Fibroblast of skin of right quadriceps (primary cell): ENCODE measurements around the gene CPEB4.

Source experiments
- DNase-seq: peaks from one replicate; pipeline ENCODE4 v3.0.0-alpha.2; 2013

Gene CPEB4

DNA sequence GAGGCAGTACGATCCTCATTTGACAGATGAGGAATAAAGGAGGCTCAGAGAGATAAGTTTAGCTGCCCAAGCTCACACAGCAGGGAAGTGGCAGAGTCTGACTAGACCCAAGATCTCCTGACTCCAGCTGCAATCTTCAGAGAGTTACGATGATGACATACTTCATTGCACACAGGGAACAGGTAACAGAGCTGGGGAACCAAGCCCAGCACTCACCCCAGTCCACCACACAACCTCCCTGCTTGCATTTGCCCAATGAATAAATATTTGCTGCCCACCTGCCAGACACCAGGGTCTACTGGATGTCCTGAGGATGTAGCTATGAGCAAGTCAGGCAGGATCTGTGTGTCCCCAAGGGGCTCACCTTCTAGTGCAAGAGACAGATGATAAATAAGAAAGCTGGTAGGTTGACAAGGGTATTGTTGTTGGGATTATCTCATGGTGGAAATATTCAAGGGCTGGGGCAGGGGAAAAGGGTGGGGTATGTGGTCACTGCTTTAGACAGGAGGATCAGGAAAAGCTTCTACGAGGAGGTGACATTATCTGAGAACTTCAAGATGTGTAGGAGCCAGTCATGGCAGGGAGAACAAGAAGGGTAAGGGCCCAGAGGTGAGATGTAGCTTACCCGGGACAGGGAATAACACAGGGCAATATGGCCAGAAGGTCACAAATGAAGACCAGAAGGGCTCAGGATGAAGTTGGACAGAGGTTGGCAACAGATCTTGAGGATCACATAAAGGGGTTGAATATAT, 28.6 kb upstream of the CPEB4 start:
- DNase-seq = no peak

DNA sequence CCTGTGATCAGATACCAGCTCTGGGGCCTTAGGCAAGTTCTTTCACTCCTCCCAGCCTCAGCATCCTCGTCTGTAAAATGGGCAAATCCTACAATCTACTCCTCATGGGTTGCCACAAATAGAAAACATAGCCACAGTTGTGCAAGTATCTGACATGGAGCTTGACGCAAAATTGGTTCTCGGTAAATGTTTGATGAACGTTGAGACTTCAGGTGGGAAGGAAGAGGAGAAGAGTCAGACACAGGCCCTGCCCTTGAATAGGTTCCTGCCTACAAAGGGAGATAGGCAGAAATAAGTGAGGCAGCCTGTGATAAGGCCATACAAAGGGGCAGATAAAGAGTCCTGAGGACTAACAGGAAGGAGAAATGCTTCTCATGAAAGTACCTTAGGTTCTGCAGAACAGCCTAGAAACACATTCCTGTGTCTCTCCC, 26.1 kb upstream of the CPEB4 start:
- DNase-seq = no peak

DNA sequence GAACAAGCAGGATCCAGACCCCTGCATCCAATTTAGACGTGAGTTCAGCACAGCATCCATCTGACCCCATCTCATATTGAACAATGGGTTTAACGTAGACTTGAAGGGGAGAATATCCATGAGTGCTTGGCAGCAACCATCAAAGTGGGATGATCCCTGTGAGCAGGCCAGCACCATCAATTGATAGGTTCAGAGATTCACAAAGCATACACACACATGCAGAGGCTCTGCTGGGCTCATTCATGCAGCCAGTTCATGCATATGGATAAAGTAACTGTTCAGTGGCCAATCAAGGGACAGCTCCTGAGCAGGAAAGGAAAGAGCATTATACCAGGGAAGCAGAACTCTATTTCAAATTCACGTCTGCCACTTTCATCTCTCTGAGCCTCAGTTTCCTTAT, 24.8 kb upstream of the CPEB4 start:
- DNase-seq = no peak

DNA sequence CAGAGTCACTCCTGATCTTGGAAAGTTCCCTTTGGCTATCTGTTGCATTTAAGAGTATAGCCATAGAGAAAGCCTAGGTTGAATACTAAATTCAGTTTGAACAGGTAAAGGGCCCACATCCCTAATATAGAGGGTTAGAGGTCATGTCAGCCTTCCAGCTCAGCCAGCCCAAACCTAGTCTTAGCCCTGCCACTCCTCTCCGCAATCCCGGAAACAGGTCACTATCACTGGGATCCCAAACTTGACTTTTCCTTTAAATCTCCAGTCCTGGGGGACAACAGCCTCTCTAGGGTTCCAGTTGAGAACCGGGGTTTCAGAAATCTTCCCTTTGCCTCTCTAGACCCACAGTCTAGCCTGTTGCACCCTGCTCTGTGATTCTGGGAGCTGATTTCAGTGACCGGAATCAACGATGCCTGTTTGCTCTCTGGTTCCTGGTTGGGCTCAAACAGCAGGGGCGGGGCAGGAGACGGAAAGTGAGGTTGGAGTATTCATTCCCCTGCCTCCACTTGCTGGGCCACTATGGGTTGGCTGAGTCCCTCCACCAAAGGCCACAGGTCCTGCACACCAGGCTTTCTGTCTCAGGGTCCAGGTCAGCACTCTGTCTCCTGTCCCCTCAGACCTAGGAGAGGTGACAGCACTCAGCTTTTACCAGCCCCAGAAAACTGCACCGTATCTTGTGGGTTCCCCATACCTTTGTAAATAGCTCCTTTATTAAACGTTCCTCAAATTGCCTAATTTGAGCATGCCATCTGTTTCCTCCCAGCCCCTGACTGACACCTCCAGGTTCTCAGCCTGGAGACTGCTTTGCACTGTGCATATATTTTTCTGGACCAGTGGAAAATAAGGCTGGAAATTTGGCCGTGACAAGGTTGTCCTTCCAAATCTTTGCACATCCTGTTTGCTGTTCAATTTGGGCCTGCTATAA, 23.8 kb upstream of the CPEB4 start:
- DNase-seq = no peak

DNA sequence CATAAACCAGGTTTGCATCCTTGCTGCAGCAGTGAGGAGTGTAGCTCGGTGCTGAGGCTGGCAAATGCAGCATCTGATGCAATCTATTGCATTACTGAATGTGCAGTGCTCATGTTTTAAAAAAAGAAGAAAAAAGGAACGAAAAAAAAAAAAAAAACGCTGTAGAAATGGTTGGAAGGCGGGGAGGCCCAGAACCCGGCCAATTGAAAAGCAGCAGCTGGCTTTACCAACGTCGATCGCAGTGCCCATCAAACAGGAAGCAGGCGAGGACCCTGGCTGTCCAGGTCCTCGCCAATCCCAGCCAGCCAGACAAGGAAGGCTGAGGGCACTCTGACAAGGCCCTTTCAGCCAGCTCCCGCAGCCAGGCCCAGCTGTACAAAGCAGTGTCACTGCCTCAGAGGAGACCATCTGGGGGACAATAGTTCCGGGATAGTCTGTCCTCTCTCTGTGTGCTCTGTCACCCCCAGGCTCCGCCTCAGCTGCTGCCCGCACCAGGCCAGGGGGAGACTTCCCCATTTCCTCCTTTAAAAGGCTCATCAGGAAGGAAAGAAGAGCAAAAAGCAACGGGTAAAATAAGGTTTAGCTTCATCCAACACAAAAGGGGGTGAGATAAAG, 21.8 kb upstream of the CPEB4 start:
- DNase-seq = no peak

DNA sequence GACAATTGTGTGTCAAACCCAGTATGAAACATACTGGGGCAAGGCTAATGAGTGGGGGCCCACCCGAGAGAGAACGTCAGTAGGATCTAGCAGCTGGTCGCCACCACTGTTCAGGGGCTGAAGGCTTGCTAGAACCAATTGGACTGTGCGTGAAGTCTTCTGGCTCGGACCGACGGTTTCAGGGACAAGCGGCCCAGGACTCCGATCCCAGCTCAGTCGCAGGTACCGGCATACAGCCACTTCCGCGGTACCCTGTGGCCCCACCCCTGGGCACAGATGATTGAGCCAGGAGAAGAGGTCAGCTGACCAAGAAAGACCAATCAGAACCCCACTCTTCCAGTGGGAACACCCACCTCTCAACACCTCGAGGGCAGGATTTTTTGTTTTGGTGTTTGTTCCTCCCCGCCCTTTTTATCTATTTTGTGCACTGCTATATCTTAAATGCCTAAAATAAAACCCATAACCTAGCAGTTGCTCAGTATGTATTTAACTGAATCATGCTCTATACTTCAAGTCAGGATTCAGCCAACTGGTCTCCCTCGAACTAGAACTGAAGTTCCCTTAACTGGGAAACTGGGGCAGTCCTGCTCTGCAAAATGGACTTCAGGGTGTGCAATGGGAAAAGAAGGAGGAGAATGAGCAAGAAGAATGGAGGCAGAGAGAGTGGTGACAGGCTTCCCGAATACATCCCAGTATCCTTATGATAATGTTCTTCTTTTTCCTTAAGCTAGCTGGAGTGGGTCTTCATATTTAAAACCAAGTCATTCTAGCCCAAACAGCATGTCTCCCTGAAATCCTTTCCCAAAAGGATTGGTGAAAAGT, 21.1 kb upstream of the CPEB4 start:
- DNase-seq = no peak

DNA sequence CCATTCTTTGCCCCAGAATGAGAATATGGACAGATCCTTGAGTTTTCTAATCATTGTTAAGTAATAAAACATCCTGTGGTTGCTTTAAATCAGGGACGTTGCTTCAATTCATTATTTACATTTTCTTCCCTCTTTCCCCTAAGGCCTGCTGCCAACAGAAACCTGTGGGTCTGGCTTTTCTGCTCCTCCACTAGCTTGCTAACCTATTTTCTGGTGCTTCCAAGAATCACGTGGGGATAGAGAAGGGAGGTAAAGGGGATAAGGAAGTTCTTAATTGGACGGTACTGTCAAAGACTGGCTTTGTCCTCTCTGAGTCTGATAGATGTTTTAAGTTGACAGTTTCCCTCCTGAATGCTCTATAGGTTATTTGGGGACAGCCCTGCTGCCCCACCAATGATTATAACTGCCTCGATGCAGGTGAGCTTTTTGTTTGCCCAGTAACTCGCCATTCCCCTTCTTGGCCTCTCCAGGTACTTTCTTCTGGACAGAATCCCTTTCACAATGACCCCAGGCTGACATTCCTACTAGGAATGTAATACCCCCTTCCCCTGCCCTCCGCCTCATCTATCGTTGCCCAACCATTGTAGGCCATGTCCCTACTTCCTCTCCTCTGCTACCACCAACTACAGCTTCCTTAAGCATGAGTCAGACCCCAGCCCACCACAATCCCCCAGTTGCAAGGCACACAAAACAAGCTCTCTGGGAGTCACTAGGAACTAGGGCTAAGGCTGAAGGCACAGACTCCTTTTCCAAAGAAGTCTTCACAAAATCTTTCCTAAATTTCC, 19.9 kb upstream of the CPEB4 start:
- peak; percentile 51 for DNase-seq

DNA sequence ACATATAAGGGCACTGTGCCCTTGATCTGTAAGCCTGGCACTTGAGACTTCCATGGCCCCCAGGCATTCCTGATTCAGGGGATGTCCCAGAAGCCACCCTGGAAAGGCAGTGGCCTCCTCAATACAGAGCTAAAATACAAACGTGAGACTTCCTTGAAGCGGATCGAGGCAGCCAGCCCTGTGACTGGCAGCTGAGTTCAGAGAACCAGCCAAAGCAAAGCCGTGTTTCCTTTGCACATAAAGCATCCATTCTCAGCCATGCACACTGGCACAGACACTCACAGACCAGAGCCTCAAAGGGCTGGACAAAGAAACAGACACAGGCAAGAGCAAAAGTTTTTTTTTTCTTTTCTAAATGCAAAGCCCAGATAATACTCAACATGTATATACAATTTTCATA, 18.8 kb upstream of the CPEB4 start:
- DNase-seq = no peak

DNA sequence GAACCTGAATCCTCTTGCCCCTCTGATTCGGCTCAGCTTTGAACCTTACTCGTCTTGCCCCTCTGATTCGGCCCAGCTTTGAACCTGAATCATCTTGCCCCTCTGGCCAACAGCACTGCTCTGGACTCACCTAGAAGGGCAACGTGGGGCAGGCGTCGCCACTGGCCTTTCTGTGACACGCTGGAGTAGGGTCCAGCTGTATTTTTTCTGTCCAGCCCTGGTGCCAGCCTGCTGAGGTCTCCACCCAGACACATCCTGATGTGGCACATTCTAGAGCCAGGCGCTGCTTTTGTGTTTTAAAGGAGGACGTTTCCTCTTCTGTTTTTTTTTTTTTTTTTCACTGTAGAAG, 15.2 kb upstream of the CPEB4 start:
- no peak for DNase-seq

DNA sequence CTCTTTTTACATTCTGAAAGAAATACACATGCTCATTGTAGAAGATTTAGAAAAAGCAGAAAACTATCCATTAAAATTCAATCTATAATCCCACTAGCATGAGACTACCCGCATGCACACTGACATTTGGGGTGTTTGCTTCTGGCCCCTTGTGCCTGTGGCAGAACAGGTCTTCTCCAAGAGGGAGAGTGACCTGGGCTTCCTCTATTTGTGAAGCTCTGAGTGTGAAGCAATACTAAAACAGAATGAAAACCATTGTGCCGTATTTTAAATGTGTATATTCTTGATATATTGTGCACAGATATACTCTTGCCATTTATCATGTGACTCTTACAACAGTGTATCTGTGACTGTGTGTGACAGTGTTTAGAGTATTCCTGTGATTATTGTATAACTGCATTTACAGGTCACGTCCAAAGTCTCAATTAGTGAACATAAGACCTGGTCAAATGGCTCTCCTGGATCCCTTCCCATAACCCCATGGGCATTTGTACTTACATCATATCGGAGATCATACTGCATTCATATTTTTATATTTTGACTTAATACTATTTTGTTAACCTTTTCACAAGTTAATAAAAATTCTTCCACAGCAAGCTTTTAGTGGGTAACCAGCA, 14.7 kb upstream of the CPEB4 start:
- no peak for DNase-seq

DNA sequence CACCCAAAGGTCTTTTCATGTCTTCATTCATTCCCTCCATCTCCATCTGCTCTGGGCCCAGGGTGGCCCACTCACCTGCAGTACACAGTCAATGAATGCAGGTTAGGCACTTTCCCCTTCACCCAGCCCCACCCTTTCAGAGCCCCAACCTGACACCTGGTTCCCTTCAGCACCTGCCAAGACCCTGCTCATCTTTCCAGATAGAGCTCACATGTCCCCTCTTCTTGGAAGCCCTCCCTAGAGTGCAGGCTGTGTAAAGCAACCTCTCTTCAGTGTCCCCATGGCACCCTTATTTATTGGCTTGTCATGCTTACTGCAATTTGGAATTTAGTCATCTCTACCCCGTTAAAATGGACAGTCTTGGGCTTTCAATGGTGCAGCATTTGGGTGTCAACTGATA, 13.0 kb upstream of the CPEB4 start:
- no peak for DNase-seq

DNA sequence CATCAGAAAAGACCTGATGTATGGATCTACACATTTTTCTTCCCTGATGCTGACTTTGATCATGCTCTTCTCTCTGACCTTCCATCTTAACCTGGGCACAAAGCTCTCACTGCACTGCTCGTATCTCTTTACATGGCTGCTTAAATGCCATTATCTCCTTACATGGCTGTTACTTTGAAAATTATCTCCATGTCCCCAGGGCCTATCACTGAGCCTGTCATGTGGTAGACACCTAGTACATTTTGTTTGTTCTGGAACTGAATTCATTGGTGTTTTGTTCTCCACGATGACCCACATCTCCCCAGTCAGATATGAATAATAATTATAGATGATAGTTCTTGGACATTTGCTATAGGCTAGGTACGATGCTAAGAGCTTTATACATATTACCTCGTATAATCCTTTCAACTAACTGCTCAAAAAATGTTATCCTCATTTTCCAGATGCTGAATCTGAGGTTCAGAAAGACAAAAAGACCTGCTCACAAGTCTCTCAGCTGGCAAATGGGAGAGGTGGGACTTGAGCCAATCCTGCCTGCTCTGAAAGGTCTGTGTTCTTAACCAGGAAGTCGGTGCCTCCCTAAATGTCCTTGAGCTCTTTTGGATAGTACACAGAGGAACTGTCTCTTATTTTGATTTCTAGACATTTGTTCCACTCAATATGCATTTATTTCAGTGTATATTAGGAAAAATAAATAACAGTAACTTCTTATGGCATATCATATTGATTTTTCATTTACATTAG, 9.8 kb upstream of the CPEB4 start:
- DNase-seq = no peak

DNA sequence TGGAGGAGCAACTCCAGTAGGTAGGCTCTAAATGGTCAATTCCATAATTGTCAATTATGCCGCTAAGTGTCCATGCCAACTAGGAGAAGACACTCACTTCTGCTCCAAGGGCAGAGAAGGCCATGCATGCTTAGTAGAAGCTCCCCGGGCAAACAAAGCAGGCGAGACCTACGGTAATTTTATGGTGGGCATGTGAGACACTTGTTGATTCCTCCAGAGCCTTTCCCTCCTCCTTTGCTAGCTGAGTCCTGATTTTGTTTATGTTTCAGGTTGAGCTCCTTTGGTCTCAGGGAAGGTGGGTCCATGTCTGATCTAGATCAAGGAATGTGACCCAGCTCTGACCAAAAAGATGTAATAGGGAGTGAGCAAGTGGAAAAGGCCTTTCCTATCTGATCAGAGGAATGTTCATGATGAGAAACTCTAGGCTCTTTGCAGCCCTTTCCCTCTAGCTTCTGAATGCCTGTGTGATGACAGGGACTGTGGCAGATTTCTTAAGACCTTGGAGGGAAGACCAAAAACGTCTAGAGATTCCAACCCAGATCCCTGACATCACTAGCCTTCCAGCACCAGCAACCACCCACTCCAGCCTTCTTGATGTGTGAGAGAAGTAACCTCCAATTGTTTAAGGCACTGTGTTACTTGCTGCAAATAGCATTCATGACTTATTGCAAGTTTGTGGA, 7.7 kb upstream of the CPEB4 start:
- peak; percentile 67 for DNase-seq

DNA sequence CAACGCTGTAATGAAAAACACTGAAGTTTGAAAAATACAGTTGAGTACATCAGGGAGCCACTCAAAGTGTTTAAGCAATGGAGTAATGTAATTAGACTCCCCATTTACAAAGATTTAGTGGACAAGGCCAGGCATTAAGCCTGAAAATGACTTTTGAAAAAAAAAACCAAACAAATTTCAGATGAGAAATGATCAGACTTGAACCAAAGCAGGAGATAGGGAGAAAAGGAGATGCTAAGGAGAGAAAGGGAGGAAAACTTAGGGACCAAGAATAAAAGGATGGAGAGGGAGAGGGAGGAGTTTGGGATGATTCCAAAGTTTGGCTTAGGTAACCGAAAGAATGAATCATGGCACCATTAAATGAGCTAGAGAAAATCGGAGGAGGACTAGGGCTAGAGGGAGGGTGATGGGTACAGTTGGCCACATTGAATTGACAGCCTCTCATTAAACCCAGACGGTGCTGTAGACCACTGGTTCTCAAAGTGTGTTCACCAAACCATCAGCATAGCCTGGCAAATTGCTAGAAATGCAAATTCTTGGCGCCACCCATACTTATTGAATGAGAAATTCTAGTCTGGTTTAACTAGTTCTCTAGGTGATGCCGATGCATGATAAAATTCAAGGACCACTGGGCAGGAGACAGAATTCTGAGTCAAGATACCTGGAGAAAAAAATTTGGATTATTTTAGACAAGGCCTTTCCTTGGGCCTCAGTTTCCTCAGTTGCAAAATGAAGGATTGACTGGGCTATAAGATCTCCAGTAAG, 6.2 kb upstream of the CPEB4 start:
- DNase-seq = no peak

DNA sequence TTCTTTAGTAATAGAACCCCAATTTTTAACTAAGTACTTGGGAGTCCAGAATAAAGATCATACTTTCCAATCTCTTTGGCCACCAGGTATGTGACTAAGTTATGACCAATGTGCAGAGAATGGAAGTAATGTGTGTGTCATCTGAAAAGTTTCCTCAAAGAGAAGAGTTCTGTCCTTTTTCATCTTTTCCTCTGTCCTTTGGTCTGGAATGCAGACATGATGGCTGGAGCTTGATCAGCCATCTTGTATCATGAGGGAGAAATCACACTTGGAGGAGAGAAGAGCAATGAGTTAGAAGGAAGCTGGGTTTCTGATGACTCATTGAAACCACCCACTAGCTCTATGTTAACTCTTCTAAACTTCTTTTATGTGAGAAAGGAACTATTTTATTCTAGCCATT, 5.5 kb upstream of the CPEB4 start:
- no peak for DNase-seq

DNA sequence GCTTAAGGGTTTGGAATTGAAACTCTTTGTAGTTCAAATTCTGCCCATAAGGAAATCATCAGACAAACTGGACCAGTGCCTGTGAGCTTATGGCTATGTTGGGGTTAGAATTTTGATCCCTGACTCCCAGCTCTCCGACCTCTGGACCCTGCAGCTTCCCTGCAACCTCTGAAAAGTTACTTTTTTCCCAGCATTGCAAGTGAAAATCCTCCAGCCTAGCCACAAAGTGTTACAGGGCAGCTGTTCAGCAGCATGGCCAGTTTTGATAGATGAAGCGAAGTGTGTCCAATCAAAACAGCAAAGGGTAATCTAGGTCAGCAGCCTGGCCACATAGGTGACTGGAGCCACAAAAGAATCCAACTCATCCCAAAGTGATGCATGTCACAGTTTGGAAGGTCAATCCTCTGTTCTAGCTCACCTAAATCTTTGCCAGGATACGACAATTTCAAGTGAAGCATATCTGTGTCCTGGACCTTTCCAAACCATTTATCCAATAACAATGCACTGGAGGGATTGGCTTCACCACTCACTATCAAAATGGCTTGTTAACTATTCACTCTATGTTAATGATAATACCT, 4.7 kb upstream of the CPEB4 start:
- DNase-seq = no peak

DNA sequence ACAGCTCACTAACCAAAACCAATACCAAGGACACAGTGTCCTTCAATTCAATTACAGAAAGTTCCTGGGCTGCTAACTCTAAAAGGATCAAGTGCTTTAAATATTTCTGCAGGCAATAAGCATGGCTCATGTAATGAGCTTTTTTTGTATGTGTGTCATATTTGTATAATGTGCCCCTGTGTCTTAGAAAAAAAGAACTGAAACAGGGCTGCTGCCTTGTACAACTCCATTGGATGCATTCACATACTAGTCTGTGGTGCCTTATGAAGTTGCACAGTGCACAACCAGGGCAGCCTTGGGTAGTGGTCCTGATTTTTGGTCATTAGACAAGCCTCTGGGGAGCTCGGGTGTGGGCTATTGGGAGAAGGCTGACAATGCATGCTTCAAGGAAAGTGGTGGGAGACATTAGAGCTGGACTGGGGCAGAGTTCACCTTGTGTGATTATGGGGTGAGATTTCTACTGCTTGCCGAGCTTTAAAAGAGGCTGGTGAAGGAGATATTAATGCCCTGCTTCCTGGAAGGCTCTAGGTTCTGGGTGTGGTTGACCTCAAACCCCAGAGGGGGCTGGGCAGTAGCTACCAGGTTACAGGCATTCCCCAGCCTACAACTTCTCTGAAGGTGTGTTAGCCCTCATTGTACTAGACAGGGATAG, 3.6 kb upstream of the CPEB4 start:
- DNase-seq = no peak

DNA sequence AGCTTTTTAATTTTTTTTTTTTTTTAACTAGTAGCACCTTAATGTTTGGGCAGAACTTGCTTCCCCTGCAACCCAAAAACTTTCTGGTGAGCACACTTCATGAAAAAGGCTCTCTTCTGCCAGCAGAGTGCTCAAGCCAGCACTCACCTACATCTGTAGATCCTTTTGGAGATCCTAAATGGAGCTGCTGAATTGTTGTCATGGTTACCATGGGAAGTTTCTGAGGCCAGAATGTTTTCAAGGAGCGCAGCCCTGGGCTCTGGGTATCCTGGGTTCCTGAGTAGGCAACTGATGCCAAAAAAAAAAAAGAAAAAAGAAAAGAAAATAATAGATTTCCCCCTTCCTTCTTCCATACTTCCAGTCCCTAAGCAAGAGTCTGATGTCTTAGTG, 3.1 kb upstream of the CPEB4 start:
- no peak for DNase-seq
